NCI-H187 (cell line): ENCODE results near the gene DPP9.

Experiments used
- DNase-seq, 2 experiments: peaks; one replicate each; lab custom pipeline; 2025; lab: John Stamatoyannopoulos, UW

Gene DPP9

DNA sequence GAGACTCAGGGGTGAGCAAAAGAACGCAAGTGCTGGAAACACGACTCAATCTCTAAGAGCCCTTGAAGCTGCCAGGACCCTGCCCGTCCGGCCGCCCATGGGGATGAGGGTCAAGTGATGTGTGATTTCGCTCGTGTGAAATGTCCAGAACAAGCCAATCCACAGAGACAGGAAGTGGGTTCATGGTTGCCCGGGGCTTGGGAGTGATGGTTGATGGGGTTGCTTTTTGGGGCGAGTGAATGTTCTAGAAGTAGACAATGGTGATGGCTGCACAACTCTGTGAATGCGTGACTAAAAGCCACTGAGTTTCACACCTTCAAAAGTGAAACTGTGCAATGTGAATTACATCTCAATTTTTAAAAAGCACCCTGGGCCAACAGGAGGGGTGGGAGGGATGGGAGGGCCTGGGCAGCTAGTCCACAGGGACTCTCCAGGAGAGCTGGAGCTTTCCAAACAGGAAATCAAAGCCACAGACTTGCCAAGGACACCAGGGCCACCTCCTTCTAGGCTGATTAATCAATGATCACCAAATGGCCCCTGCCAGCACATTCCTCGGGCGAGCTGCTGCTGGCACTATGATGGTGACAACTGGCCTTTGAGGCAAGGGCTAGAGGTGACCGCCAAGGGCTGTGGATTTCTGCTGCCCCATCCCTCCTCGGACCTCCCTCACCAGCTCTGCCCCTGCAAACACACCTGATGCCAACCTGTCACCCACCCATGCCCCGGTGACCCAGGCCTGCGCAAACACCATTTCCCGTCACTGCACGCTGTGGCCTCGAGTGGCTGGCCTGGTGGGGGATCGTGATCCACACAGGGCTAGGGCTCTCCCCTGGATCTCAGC lies 14.0 kb downstream of the DPP9 start:
- DNase-seq = no peak

DNA sequence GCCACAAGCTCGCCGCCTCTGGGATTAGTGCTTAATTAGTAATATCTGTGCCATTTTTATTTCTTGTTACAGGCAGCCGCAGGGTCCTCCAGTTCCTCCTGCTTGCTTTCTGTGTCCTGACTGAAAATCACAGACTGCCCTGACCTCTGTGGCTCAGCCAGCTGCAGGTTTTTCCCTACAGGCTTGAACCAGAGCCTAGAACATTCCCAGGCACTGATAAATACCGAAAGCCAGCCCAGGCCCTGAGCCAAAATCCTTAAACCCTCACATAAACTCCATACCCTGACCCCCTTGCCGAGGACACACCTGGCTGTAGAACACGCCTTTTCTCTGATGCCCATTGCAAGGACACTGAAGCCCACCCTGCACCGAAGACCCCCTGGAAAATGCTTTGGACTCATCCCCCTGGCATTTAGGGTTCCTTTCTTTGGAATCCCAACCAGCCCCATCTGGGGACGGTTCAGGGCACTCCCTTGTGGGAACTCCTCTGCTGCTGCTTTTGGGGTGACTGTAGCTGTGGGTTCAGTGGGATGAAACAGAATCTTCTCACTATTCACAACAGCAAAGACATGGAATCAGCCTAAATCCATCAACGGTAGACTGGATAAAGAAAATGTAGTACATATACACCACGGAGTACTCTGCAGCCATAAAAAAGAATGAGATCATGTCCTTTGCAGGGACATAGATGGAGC lies 15.5 kb downstream of the DPP9 start:
- DNase-seq = no peak

GRCh38 chr19:4707322-4707721 lies 16.3 kb downstream of the DPP9 start:
- DNase-seq = no peak

DNA sequence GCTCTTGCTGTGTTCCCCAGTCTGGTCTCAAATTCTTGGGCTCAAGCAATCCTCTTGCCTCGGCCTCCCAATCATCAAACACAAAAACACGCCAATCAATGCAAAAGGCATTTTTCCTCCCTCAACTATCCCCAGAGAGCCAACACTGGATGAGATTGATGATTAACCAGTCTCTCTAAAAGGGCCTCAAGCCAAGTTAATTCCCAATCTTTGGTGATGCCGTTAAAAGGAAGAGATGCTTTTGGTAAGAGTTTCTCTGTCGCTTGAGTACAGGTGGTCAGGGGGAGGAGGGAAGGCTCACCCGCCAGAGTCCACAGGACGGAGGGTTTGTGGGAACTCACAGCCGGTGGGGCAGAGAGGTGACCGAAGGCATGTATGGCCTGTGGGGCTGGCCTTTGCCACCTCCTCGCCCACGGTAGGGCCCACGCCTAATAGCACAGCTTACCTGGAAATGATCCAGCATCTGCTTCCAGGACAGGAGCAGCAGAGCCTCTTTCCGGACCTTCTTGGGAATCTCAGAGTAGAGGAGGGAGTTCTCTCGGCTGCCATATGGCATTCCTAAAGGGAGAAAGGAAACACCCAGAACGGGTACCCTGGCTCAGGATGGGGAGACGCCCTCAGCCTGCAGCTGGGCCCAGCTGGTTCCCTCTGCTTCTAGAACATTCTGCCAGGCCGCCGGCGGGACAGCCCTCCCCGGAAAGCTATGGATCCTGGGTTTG lies 18.1 kb downstream of the DPP9 start:
- DNase-seq = no peak

GRCh38 chr19:4704317-4704673 lies 19.3 kb downstream of the DPP9 start:
- DNase-seq = no peak

DNA sequence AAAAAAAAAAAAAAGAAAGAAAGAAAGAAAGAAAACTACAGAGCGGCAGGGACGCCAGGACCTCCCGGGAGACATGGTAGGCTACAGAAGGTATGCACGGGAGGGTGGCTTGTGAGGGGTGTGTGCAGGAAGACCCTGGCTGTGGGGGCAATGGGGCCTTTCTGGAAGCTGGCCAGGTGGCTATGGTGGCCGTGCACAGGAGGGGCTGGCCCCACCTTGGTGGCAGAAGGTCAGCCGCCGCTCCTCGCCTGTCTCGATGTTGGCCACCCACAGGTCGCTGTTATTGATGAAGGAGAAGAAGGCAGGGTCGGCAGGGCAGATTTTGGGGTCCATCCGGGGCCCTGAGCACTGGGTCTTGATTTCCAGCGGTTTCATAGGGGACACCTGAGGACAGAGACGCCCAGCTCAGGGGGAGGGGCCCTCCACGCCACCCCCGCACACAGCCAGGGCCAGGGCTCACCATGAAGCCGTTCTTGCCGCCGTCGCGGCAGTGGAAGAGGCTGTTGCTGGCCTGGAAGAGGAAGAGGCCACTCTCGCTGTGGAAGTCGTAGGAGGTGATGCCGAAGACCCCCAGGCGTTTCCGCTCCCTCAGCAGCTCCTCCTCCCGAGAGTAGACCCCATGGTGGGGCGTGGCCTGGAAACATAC lies 19.8 kb downstream of the DPP9 start:
- no peak for DNase-seq

DNA sequence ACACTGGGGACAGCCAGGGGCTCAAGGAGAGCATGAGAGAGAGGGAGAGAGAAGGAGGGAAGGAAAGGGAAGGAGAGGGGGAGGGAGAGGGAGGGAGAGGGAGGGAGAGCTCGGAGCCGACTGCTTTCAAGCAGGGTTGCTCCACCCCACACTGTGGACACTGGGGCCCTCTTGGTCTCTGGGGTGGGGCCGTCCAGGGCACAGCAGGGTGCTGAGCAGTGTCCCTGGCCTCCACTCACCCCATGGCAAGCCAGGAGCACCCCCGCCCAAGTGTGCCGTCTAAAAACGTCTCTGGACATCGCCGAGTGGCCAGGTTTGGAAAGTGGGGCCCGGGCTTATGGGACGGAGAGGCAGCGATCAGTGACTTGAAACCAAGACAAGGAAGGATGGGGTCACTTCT lies 20.9 kb downstream of the DPP9 start:
- DNase-seq = no peak

DNA sequence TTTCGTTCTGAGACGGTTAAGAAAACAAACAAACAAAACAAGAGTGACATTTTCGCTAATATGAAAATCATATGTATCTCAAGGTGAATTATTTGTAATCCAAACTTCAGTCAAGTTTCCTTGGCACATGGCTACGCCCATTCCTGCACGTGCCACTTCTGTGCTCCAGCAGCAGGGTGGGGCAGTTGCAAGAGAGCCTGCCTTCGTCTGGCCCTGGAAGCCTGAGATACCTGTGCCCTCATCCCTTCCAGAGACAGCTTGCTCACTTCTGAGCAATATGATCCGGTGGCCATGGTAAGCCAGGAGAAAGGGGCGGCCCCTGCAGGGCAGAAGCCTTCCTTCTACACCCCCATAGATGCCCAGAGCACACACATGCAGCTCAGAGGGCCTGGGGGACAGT lies 22.1 kb downstream of the DPP9 start:
- no peak for DNase-seq

DNA sequence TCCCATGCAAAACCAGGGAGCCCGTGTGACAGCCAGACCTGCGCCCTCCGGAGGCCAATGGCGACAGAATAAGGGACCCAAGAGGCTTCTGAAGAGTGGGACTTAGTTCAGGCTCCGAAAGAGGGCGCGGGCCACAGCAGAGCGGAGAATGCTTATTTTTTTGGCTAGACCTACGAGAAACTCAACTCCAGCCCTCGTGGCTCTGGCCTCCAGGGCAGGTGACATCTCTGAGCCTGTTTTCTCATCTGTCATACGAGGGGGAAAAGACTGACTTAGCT lies 23.0 kb downstream of the DPP9 start:
- no peak for DNase-seq

- no peak for DNase-seq
Measured at GRCh38 chr19:4699826-4700692, 23.6 kb downstream of the DPP9 start.

GRCh38 chr19:4697304-4697703 lies 26.3 kb downstream of the DPP9 start:
- DNase-seq = no peak

- no peak for DNase-seq
Measured at GRCh38 chr19:4695224-4695731, 28.4 kb downstream of the DPP9 start.

DNA sequence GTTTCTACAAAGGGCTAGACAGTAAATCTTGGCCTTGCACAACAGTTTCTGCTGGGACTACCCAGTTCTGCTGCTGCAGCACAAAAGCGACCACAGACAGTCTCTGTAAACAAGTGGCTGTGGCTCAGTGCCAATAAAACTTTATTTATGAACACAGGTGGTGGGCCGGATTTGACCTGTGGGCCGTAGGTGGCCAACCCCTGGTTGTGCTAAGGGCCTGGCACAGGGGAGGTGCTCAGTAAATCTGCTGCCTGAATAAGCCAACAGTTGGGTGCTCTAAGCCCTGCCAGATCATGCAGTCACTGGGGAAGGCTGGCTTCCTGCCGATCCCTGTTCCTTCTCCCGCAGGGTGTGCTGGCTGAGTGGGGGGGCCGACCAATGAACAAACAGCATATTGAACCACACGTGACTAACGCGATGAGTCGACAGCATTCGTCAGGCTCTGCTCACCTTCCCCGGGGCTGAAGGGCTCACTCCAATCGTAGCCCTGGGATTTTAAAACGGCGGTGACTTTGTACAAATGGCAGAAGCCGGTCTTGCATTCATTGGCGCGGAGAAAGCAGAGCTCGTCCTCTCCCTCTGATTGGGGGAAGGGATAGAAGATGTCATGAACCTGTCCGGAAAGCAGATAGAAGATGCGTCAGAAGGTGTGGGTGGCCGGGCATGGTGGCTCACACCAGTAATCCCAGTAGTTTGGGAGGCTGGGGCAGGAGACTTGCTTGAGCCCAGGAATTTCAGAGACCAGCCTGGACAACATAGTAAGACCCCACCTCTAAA lies 29.2 kb downstream of the DPP9 start:
- no peak for DNase-seq

DNA sequence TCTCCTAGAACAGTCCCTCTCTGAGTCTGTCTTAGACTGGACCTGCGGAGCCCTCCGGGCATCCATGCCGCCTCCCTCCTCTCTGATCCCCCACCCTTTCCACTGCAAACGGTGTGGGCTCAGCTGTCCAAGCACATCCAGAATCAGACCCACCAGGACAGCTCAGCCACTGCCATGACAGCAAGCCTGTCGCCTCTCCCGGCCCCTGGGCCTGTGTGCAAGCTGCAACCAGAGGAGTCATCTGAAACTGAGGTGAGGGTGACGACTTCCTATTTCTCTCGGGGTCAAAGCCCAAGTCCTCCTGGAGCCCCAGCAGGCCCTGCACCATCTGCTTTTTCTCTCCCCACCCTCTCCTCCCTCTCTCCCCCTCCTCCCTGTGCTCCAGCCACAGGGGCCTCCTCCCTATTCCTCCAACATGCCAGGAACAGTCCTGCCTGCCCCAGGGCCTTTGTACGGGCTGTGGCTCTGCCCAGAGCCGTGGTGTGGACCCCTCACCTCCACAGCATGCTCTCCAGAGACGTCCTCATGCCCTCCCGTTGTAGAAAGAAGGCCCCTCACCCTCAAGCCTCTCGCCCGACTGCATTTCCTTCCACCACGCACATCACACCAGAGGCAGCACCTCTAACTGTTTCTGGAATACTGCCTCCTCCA lies 30.0 kb downstream of the DPP9 start:
- no peak for DNase-seq

- DNase-seq = no peak
Measured at GRCh38 chr19:4693078-4693350, 30.6 kb downstream of the DPP9 start.

- no peak for DNase-seq
Measured at GRCh38 chr19:4692251-4693077, 31.2 kb downstream of the DPP9 start.

- DNase-seq = no peak
Measured at GRCh38 chr19:4691373-4691772, 32.3 kb downstream of the DPP9 start.

GRCh38 chr19:4690361-4690760 lies 33.3 kb downstream of the DPP9 start:
- no peak for DNase-seq

DNA sequence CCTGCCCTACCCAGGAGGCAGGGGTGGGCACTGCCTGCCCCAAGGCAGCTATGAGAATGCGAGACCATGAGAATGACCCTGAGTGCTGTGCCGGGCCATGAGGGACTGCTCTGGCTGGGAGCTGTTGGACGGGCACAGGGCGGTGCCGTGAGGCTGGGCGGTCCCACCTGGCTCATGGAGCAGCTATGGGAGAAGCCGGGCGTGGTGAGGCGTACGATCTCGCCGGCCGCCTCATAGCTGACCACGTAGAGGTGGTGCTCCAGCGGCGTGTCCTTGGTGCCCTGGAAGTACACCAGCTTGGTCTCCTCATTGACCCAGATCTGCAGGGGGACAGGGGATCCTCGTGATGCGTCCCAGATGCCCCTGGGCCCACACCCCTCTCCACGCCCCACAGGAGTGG lies 34.2 kb downstream of the DPP9 start:
- DNase-seq = no peak

GRCh38 chr19:4688587-4688986 lies 35.1 kb downstream of the DPP9 start:
- no peak for DNase-seq
